Measurements from ENCODE around the gene ELFN2. TPM values are rescaled to one million over a fixed set of nuclear protein-coding genes. Genes with fewer than 3 reads are reported as not detected.

Gene ELFN2
- total RNA-seq, 2 donors from 2014 or later, result 2.8 to 4.3 TPM

DNA sequence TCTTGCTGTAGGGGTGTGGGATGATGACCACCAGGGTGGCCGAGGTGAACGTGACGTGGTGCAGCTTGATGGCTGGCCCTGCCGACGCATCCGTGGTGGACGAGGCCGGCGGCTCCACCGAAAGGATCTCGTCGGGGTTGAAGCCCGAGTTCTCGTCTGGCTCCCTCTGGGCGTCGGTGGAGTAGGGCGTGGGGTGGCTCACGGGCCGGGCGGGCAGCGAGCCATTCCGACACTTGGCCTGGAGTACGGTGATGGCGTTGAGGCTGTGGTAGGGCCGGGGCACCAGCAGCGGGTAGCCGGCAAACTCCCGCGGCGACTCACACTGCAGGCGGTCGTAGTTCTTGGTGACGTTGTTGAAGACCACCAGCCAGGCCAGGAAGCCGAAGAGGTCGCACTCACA lies 52.7 kb downstream of the ELFN2 start:
- Histone ChIP-seq H3K27me3 (replicated peaks; ENCODE audit: insufficient read depth) (no peaks in the 10 kb centered on the region), H3K27ac (no peak overlapping the region), H3K4me1 (replicated peaks) (peaks cover 7% of the 10 kb centered on the region), H3K36me3 (no peaks in the 10 kb centered on the region), H3K4me3 (no peak overlapping the region), H3K9me3 (no peaks in the 10 kb centered on the region)
- TF ChIP-seq POLR2AphosphoS5 (IDR thresholded peaks at IDR 0.05), result no peak
- no peak for TF ChIP-seq POLR2A (IDR thresholded peaks at IDR 0.05)
- TF ChIP-seq, protein P1, sequence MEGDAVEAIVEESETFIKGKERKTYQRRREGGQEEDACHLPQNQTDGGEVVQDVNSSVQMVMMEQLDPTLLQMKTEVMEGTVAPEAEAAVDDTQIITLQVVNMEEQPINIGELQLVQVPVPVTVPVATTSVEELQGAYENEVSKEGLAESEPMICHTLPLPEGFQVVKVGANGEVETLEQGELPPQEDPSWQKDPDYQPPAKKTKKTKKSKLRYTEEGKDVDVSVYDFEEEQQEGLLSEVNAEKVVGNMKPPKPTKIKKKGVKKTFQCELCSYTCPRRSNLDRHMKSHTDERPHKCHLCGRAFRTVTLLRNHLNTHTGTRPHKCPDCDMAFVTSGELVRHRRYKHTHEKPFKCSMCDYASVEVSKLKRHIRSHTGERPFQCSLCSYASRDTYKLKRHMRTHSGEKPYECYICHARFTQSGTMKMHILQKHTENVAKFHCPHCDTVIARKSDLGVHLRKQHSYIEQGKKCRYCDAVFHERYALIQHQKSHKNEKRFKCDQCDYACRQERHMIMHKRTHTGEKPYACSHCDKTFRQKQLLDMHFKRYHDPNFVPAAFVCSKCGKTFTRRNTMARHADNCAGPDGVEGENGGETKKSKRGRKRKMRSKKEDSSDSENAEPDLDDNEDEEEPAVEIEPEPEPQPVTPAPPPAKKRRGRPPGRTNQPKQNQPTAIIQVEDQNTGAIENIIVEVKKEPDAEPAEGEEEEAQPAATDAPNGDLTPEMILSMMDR (IDR thresholded peaks at IDR 0.05), result no peak
- intact Hi-C loops (cut with DNase I), result no loop called here
- 91% methylated on average over 35 of the region's 35 CpGs for WGBS
- DNase-seq (ENCODE audit: low spot score), result no peak

DNA sequence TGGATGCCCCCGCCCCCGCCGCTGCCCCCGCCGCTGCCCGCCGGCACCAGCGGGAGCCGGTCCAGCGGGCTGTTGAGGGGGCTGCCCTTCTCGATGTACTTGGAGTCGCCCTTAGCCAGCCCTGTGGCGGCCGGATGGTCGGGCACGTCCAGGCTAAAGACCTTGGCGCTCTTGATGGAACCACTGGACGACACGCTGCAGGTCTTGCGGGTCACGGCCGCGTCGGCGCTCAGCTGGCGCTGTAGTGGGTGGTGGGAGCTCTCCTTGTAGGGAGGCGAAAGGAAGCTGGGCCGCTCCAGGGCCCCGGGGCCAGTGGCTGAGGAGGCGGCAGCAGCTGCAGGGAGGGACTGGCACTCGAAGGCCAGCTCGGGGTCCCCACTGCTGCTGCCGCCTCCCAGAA lies 53.8 kb downstream of the ELFN2 start:
- TF ChIP-seq, protein P1 (IDR thresholded peaks at IDR 0.05), result no peak
- TF ChIP-seq POLR2AphosphoS5 (IDR thresholded peaks at IDR 0.05) (no peak), POLR2A (IDR thresholded peaks at IDR 0.05) (no peak)
- DNase-seq (ENCODE audit: low spot score), result no peak
- no peak overlapping the region for H3K4me3 ChIP-seq
- H3K27ac ChIP-seq, result no peak overlapping the region
- WGBS, result 94% methylated on average over 30 of the region's 33 CpGs
- H3K36me3 ChIP-seq, result no peaks in the 10 kb centered on the region
- no peaks in the 10 kb centered on the region for H3K27me3 ChIP-seq (replicated peaks; ENCODE audit: insufficient read depth)
- peaks cover 7% of the 10 kb centered on the region for H3K4me1 ChIP-seq (replicated peaks)
- intact Hi-C loops (cut with DNase I), result no loop called here
- H3K9me3 ChIP-seq, result no peaks in the 10 kb centered on the region

DNA sequence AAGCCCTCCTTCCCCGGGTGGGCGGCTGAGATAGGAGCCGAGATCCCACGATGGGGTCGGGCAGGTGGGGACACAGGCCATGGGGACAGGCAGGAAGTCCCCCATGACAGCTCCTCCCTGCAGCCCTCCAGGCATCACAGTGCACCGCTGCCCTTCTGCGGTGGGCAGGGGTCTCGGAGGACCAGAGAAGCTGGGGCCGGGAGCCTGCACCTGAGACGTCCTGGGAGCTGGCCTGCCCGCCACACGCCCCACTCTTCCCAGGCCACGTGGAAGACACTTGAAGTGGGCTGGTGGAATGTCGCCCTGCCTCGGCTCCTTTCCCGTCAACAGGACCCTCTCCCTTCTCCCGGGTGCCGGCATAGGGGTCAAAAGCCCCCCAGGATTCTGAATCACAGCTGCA lies 55.4 kb downstream of the ELFN2 start:
- no peak for DNase-seq (ENCODE audit: low spot score)
- Histone ChIP-seq H3K27me3 (replicated peaks; ENCODE audit: insufficient read depth) (no peaks in the 10 kb centered on the region), H3K4me3 (no peak overlapping the region), H3K36me3 (no peaks in the 10 kb centered on the region), H3K27ac (no peak overlapping the region), H3K9me3 (no peaks in the 10 kb centered on the region), H3K4me1 (replicated peaks) (peaks cover 7% of the 10 kb centered on the region)
- 73% methylated on average over 18 of the region's 18 CpGs for WGBS
- intact Hi-C loops (cut with DNase I), result no loop called here
- TF ChIP-seq POLR2A (IDR thresholded peaks at IDR 0.05) (no peak), POLR2AphosphoS5 (IDR thresholded peaks at IDR 0.05) (no peak)
- TF ChIP-seq, protein P1 (IDR thresholded peaks at IDR 0.05), result no peak

DNA sequence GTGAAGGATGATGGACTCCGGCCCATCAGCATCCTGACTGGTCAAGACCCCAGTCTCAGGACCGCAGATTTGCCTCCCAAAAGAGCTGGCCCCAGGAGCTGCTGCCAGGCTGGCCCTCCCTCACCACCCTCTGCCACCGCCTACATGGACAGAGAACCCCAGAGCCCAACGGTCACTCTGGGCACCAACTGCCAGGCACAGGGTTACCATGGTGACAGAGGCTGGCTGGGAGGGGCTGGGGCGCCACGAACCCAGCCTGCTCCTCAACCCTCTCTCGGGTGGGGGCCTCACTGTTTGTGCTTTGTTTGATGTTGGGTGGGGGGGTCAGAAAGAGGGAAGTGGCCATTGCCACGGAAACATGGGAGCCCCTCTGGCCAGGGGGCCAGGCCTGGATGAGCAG lies 55.8 kb downstream of the ELFN2 start:
- 55% methylated on average over 8 of the region's 8 CpGs for WGBS
- intact Hi-C loops (cut with DNase I), result no loop called here

More for the DNA sequence above, 55.8 kb downstream of the ELFN2 start:
- no peak for DNase-seq (ENCODE audit: low spot score)
- Histone ChIP-seq H3K4me1 (replicated peaks) (peaks cover 7% of the 10 kb centered on the region), H3K4me3 (no peak overlapping the region), H3K27me3 (replicated peaks; ENCODE audit: insufficient read depth) (no peaks in the 10 kb centered on the region), H3K36me3 (no peaks in the 10 kb centered on the region), H3K9me3 (no peaks in the 10 kb centered on the region), H3K27ac (no peak overlapping the region)
- TF ChIP-seq, protein P1 (IDR thresholded peaks at IDR 0.05), result no peak
- TF ChIP-seq POLR2AphosphoS5 (IDR thresholded peaks at IDR 0.05) (no peak), POLR2A (IDR thresholded peaks at IDR 0.05) (no peak)

Data from prostate gland (tissue), 2 donors.